Neural cell (in vitro differentiated cells): ENCODE data around the gene UMOD.

ENCODE experiments used
- EP300 ChIP-seq: fragments of 450-650 bp; conservative IDR thresholded peaks from 2 replicates; pipeline ENCODE4 v1.6.1; 2014; ENCODE audit warnings: antibody characterized with exemption, mild to moderate bottlenecking, moderate library complexity; ENCODE audit not compliant: poor library complexity, severe bottlenecking
- EZH2 ChIP-seq: fragments of 200-600, 300-800 bp; shearing (Covaris generic), sonication (generic); IDR thresholded peaks from 2 replicates; pipeline ENCODE4 v1.6.1; 2014; ENCODE audit warnings: antibody characterized with exemption, low read length, borderline replicate concordance, mild to moderate bottlenecking; ENCODE audit not compliant: insufficient read depth, poor library complexity, severe bottlenecking
- POLR2AphosphoS5 ChIP-seq: IDR thresholded peaks from 2 replicates; pipeline ENCODE4 v1.6.1; 2012
- RAD21 ChIP-seq: fragments of 450-650 bp; conservative IDR thresholded peaks from 2 replicates; pipeline ENCODE4 v1.6.1; 2014; ENCODE audit warnings: antibody characterized with exemption, mild to moderate bottlenecking, moderate library complexity
- SMC3 ChIP-seq: fragments of 450-650 bp; conservative IDR thresholded peaks from 2 replicates; pipeline ENCODE4 v1.6.1; 2014; ENCODE audit warnings: antibody characterized with exemption, mild to moderate bottlenecking, moderate library complexity; ENCODE audit not compliant: poor library complexity
- TAF1 ChIP-seq: IDR thresholded peaks from 2 replicates; pipeline ENCODE4 v1.6.1; 2012; ENCODE audit warnings: low read depth
- TF ChIP-seq, protein P1 (sequence below): fragments of 450-650 bp; IDR thresholded peaks from 2 replicates; pipeline ENCODE4 v1.5.1; 2014; ENCODE audit warnings: antibody characterized with exemption, mild to moderate bottlenecking, moderate library complexity; ENCODE audit not compliant: poor library complexity, severe bottlenecking

DNA sequence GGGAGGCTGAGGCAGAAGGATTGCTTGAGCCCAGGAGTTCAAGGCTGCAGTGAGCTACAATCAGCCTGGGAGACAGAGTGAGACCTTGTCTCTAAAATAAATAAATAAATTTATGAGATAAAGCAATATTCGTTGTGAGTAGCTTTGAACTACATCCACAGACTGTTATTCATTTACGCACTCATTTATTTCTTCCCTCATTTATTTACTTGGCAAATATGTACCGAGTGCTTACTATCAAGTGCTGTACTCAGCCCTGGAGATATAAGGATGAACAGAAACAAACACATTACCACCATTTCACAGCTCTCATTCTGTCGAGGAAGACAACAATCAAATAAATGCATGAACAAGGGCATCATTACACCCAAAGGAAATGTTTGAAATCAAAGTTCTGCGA, 24.7 kb upstream of the UMOD start:
- TF ChIP-seq, protein P1, sequence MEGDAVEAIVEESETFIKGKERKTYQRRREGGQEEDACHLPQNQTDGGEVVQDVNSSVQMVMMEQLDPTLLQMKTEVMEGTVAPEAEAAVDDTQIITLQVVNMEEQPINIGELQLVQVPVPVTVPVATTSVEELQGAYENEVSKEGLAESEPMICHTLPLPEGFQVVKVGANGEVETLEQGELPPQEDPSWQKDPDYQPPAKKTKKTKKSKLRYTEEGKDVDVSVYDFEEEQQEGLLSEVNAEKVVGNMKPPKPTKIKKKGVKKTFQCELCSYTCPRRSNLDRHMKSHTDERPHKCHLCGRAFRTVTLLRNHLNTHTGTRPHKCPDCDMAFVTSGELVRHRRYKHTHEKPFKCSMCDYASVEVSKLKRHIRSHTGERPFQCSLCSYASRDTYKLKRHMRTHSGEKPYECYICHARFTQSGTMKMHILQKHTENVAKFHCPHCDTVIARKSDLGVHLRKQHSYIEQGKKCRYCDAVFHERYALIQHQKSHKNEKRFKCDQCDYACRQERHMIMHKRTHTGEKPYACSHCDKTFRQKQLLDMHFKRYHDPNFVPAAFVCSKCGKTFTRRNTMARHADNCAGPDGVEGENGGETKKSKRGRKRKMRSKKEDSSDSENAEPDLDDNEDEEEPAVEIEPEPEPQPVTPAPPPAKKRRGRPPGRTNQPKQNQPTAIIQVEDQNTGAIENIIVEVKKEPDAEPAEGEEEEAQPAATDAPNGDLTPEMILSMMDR = no peak
- TF ChIP-seq EP300 = no peak
- TF ChIP-seq TAF1 = no peak
- no peak for TF ChIP-seq POLR2AphosphoS5
- no peak for TF ChIP-seq RAD21
- TF ChIP-seq EZH2 = no peak
- TF ChIP-seq SMC3 = no peak
